ENCODE data around the gene FHL1.
"Not testable (repeated sequence)": the region's sequence is repeated elsewhere in the genome, so short reads cannot be mapped to it uniquely, and the experiment has no call there.

DNA sequence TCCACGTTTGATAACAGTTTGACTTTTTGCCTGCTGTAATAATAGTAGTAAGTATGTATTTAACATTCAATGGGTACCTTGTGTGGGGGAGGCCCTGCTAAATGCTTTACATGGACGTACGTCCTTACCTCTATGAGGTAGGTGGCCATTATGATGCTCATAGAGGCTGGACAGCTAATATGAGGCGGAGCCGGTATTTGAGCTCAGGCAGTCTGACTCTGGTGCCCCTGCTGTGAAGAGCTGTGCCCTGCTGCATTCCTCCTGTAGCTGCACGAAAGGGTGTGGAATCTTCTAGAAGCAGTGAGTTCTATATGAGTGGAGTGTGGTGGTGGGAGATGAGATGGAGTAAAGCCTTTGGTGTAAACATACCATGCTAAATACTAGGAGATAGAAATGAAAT lies 20.7 kb downstream of the FHL1 start:
- TF ChIP-seq, protein P1, sequence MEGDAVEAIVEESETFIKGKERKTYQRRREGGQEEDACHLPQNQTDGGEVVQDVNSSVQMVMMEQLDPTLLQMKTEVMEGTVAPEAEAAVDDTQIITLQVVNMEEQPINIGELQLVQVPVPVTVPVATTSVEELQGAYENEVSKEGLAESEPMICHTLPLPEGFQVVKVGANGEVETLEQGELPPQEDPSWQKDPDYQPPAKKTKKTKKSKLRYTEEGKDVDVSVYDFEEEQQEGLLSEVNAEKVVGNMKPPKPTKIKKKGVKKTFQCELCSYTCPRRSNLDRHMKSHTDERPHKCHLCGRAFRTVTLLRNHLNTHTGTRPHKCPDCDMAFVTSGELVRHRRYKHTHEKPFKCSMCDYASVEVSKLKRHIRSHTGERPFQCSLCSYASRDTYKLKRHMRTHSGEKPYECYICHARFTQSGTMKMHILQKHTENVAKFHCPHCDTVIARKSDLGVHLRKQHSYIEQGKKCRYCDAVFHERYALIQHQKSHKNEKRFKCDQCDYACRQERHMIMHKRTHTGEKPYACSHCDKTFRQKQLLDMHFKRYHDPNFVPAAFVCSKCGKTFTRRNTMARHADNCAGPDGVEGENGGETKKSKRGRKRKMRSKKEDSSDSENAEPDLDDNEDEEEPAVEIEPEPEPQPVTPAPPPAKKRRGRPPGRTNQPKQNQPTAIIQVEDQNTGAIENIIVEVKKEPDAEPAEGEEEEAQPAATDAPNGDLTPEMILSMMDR (IDR thresholded peaks at IDR 0.05) = not testable (repeated sequence)
- not testable (repeated sequence) for TF ChIP-seq POLR2A, POLR2AphosphoS5, EP300 (IDR thresholded peaks at IDR 0.05)

Measured in sigmoid colon (tissue), 4 donors.